Measurements from ENCODE around the gene NNAT. TPM values are rescaled to one million over a fixed set of nuclear protein-coding genes. Genes with fewer than 3 reads are reported as not detected.

The NNAT gene
- total and polyA plus RNA-seq, 2 donors (not counting 1 experiment from before 2014, with no cell fraction given), result not detected

- no peaks in the 10 kb centered on the region for H3K9me3 ChIP-seq (ENCODE audit: control extremely low read depth in 1 of 3, control insufficient read depth in 2 of 3, insufficient read depth in 1 of 3, low read length in 2 of 3)
- ChIA-PET CTCF (no interaction called here), POLR2A (no interaction called here)
- H3K27me3 ChIP-seq (replicated peaks in 1 of 4; ENCODE audit: control extremely low read depth in 1 of 4, control insufficient read depth in 3 of 4, insufficient read depth in 4 of 4, low read length in 3 of 4), result no peaks in the 10 kb centered on the region
- H3K4me2 ChIP-seq (replicated peaks; ENCODE audit: low read depth, low read length, poor library complexity, severe bottlenecking), result no peak overlapping the region
- H3K4me3 ChIP-seq (ENCODE audit: control extremely low read depth in 1 of 5, extremely low read depth in 1 of 5, insufficient read depth in 1 of 5, low read depth in 2 of 5, low read length in 4 of 5), result no peak overlapping the region
- H3K27ac Mint-ChIP-seq, result no peak overlapping the region
- H3K36me3 ChIP-seq (replicated peaks in 1 of 2; ENCODE audit: control extremely low read depth in 1 of 2, control insufficient read depth in 1 of 2, extremely low read depth in 1 of 2, insufficient read depth in 2 of 2, low read length in 1 of 2), result peaks cover 0 to 74% of the 10 kb centered on the region in 2 experiments
- H3K27ac ChIP-seq (ENCODE audit: low read length in 2 of 2), result no peak overlapping the region
- TF ChIP-seq EZH2 (IDR thresholded peaks at IDR 0.05; ENCODE audit: borderline replicate concordance, insufficient read depth, low read depth, low read length, poor library complexity, severe bottlenecking) (no peak), CTCF (IDR thresholded peaks at IDR 0.05) (no peak)
- DNase-seq, result no peak
- peaks cover 88% of the 10 kb centered on the region for H4K20me1 ChIP-seq (ENCODE audit: control insufficient read depth, insufficient read depth, low read length, poor library complexity, severe bottlenecking)
- no peak for ATAC-seq (ENCODE audit: low read depth)
- no peak overlapping the region for H3K4me3 Mint-ChIP-seq
- H3K9me3 Mint-ChIP-seq (ENCODE audit: insufficient read depth), result no peaks in the 10 kb centered on the region
- intact Hi-C loops (cut with micrococcal nuclease), result no loop called here
- peaks cover 13 to 14% of the 10 kb centered on the region in 2 donors for H3K4me1 ChIP-seq (ENCODE audit: control insufficient read depth in 2 of 2, insufficient read depth in 2 of 2, low read length in 2 of 2)
- H2AFZ ChIP-seq (ENCODE audit: insufficient read depth, low read depth, low read length, poor library complexity, severe bottlenecking), result no peak overlapping the region
- H3K27me3 Mint-ChIP-seq, result no peaks in the 10 kb centered on the region
- WGBS (ENCODE audit: insufficient coverage), result 100% methylated on average over 3 of the region's 6 CpGs
- H3K4me1 Mint-ChIP-seq, result peaks cover 19% of the 10 kb centered on the region
- peaks cover 54% of the 10 kb centered on the region for H3K79me2 ChIP-seq (ENCODE audit: control insufficient read depth, insufficient read depth, low read length)
- H3K9ac ChIP-seq (ENCODE audit: low read length), result no peak overlapping the region
Observed at GRCh38 chr20:37511610-37512275, 9.3 kb upstream of the NNAT start.

- TF ChIP-seq CTCF (IDR thresholded peaks at IDR 0.05) (no peak), EZH2 (IDR thresholded peaks at IDR 0.05; ENCODE audit: borderline replicate concordance, insufficient read depth, low read depth, low read length, poor library complexity, severe bottlenecking) (no peak)
- no peaks in the 10 kb centered on the region for H3K27me3 Mint-ChIP-seq
- ATAC-seq (ENCODE audit: low read depth), result no peak
- Histone ChIP-seq H2AFZ (ENCODE audit: insufficient read depth, low read depth, low read length, poor library complexity, severe bottlenecking) (no peak overlapping the region), H3K4me1 (ENCODE audit: control insufficient read depth in 2 of 2, insufficient read depth in 2 of 2, low read length in 2 of 2) (no peaks in the 10 kb centered on the region), H3K4me3 (ENCODE audit: control extremely low read depth in 1 of 5, extremely low read depth in 1 of 5, insufficient read depth in 1 of 5, low read depth in 2 of 5, low read length in 4 of 5) (no peak overlapping the region), H3K36me3 (replicated peaks in 1 of 2; ENCODE audit: control extremely low read depth in 1 of 2, control insufficient read depth in 1 of 2, extremely low read depth in 1 of 2, insufficient read depth in 2 of 2, low read length in 1 of 2) (peaks cover 0 to 81% of the 10 kb centered on the region in 2 experiments), H3K79me2 (ENCODE audit: control insufficient read depth, insufficient read depth, low read length) (peaks cover 72% of the 10 kb centered on the region), H3K27me3 (replicated peaks in 1 of 4; ENCODE audit: control extremely low read depth in 1 of 4, control insufficient read depth in 3 of 4, insufficient read depth in 4 of 4, low read length in 3 of 4) (no peaks in the 10 kb centered on the region), H3K9ac (ENCODE audit: low read length) (no peak overlapping the region), H4K20me1 (ENCODE audit: control insufficient read depth, insufficient read depth, low read length, poor library complexity, severe bottlenecking) (peaks cover 95% of the 10 kb centered on the region), H3K4me2 (replicated peaks; ENCODE audit: low read depth, low read length, poor library complexity, severe bottlenecking) (no peak overlapping the region), H3K9me3 (ENCODE audit: control extremely low read depth in 1 of 3, control insufficient read depth in 2 of 3, insufficient read depth in 1 of 3, low read length in 2 of 3) (no peaks in the 10 kb centered on the region), H3K27ac (ENCODE audit: low read length in 2 of 2) (no peak overlapping the region)
- no peak overlapping the region for H3K4me3 Mint-ChIP-seq
- peaks cover 26% of the 10 kb centered on the region for H3K4me1 Mint-ChIP-seq
- no peak overlapping the region for H3K27ac Mint-ChIP-seq
- intact Hi-C loops (cut with micrococcal nuclease), result no loop called here
- POLR2A ChIA-PET, result no interaction called here
- CTCF ChIA-PET, result no interaction called here
- DNase-seq, result no peak
- 100% methylated on average over 4 of the region's 4 CpGs for WGBS (ENCODE audit: insufficient coverage)
- H3K9me3 Mint-ChIP-seq (ENCODE audit: insufficient read depth), result no peaks in the 10 kb centered on the region
Observed at GRCh38 chr20:37513779-37514359, 7.2 kb upstream of the NNAT start.

Measured in B cell (primary cell).